ENCODE measurements around the gene NKX1-1.

NKX1-1 gene

GRCh38 chr4:1412376-1413203 lies 6.3 kb upstream of the NKX1-1 start:
- Mint-ChIP-seq H3K9me3 (no peaks in the 10 kb centered on the region), H3K4me1 (no peaks in the 10 kb centered on the region), H3K4me3 (no peak overlapping the region), H3K27me3 (peaks cover 34% of the 10 kb centered on the region), H3K36me3 (no peaks in the 10 kb centered on the region), H3K27ac (no peak overlapping the region)
- no peak for DNase-seq (ENCODE audit: low spot score in 2 of 2)
- no peak for ATAC-seq (ENCODE audit: low read depth)

GRCh38 chr4:1411436-1412375 lies 5.5 kb upstream of the NKX1-1 start:
- Mint-ChIP-seq H3K4me3 (no peak overlapping the region), H3K27me3 (peaks cover 34% of the 10 kb centered on the region)
- ATAC-seq (ENCODE audit: low read depth): no peak

GRCh38 chr4:1410491-1411325 lies 4.5 kb upstream of the NKX1-1 start:
- Mint-ChIP-seq H3K4me1 (no peaks in the 10 kb centered on the region), H3K27ac (no peak overlapping the region), H3K9me3 (no peaks in the 10 kb centered on the region), H3K4me3 (no peak overlapping the region), H3K36me3 (no peaks in the 10 kb centered on the region), H3K27me3 (peaks cover 29% of the 10 kb centered on the region)
- DNase-seq (ENCODE audit: low spot score in 2 of 2): no peak
- no peak for ATAC-seq (ENCODE audit: low read depth)

More at GRCh38 chr4:1411436-1412375, 5.5 kb upstream of the NKX1-1 start:
- H3K36me3 Mint-ChIP-seq: no peaks in the 10 kb centered on the region
- no peak for DNase-seq (ENCODE audit: low spot score in 2 of 2)
- no peaks in the 10 kb centered on the region for H3K9me3 Mint-ChIP-seq
- no peak overlapping the region for H3K27ac Mint-ChIP-seq
- H3K4me1 Mint-ChIP-seq: no peaks in the 10 kb centered on the region

GRCh38 chr4:1409491-1410425 lies 3.5 kb upstream of the NKX1-1 start:
- no peak overlapping the region for H3K27ac Mint-ChIP-seq
- DNase-seq (ENCODE audit: low spot score in 2 of 2) (no peak), ATAC-seq (ENCODE audit: low read depth) (no peak)
- no peak overlapping the region for H3K4me3 Mint-ChIP-seq
- no peaks in the 10 kb centered on the region for H3K9me3 Mint-ChIP-seq
- peaks cover 26% of the 10 kb centered on the region for H3K27me3 Mint-ChIP-seq
- H3K4me1 Mint-ChIP-seq: no peaks in the 10 kb centered on the region
- H3K36me3 Mint-ChIP-seq: no peaks in the 10 kb centered on the region

GRCh38 chr4:1409079-1409478 lies 2.8 kb upstream of the NKX1-1 start:
- H3K9me3 Mint-ChIP-seq: no peaks in the 10 kb centered on the region
- H3K27me3 Mint-ChIP-seq: peaks cover 26% of the 10 kb centered on the region
- no peaks in the 10 kb centered on the region for H3K36me3 Mint-ChIP-seq
- H3K4me1 Mint-ChIP-seq: no peaks in the 10 kb centered on the region
- DNase-seq (ENCODE audit: low spot score in 2 of 2) (no peak), ATAC-seq (ENCODE audit: low read depth) (no peak)
- H3K4me3 Mint-ChIP-seq: no peak overlapping the region
- no peak overlapping the region for H3K27ac Mint-ChIP-seq

- Mint-ChIP-seq H3K27ac (peak overlapping the region; percentile 79), H3K4me3 (no peak overlapping the region), H3K36me3 (no peaks in the 10 kb centered on the region), H3K4me1 (no peaks in the 10 kb centered on the region), H3K9me3 (no peaks in the 10 kb centered on the region), H3K27me3 (peaks cover 24% of the 10 kb centered on the region)
- ATAC-seq (ENCODE audit: low read depth): no peak
- DNase-seq (ENCODE audit: low spot score in 2 of 2): no peak
These were observed 2.2 kb upstream of the NKX1-1 start for GRCh38 chr4:1408418-1408817.

- no peak for DNase-seq (ENCODE audit: low spot score in 2 of 2)
- Mint-ChIP-seq H3K4me1 (no peaks in the 10 kb centered on the region), H3K4me3 (no peak overlapping the region), H3K27me3 (peaks cover 24% of the 10 kb centered on the region), H3K27ac (peak overlapping the region; percentile 79), H3K36me3 (no peaks in the 10 kb centered on the region), H3K9me3 (no peaks in the 10 kb centered on the region)
- no peak for ATAC-seq (ENCODE audit: low read depth)
These were observed 1.6 kb upstream of the NKX1-1 start for GRCh38 chr4:1407657-1408333.

GRCh38 chr4:1406981-1407656 lies 877 bp upstream of the NKX1-1 start:
- ATAC-seq (ENCODE audit: low read depth) (no peak), DNase-seq (ENCODE audit: low spot score in 2 of 2) (no peak)
- H3K27ac Mint-ChIP-seq: peak overlapping the region; percentile 78

GRCh38 chr4:1405636-1406393 lies 427 bp downstream of the NKX1-1 start:
- no peak for DNase-seq (ENCODE audit: low spot score in 2 of 2)
- Mint-ChIP-seq H3K4me1 (no peaks in the 10 kb centered on the region), H3K9me3 (no peaks in the 10 kb centered on the region), H3K27ac (no peak overlapping the region), H3K4me3 (no peak overlapping the region), H3K36me3 (no peaks in the 10 kb centered on the region), H3K27me3 (peaks cover 19% of the 10 kb centered on the region)
- ATAC-seq (ENCODE audit: low read depth): no peak

More at GRCh38 chr4:1406981-1407656, 877 bp upstream of the NKX1-1 start:
- Mint-ChIP-seq H3K9me3 (no peaks in the 10 kb centered on the region), H3K4me1 (no peaks in the 10 kb centered on the region), H3K27me3 (peaks cover 24% of the 10 kb centered on the region), H3K36me3 (no peaks in the 10 kb centered on the region), H3K4me3 (no peak overlapping the region)

GRCh38 chr4:1405254-1405635 lies 997 bp downstream of the NKX1-1 start:
- no peak overlapping the region for H3K27ac Mint-ChIP-seq
- no peak for ATAC-seq (ENCODE audit: low read depth)
- no peak for DNase-seq (ENCODE audit: low spot score in 2 of 2)
- H3K9me3 Mint-ChIP-seq: no peaks in the 10 kb centered on the region
- H3K36me3 Mint-ChIP-seq: no peaks in the 10 kb centered on the region
- H3K27me3 Mint-ChIP-seq: peaks cover 20% of the 10 kb centered on the region
- H3K4me1 Mint-ChIP-seq: no peaks in the 10 kb centered on the region
- no peak overlapping the region for H3K4me3 Mint-ChIP-seq

GRCh38 chr4:1404573-1405253 lies 1.5 kb downstream of the NKX1-1 start:
- Mint-ChIP-seq H3K4me1 (no peaks in the 10 kb centered on the region), H3K36me3 (no peaks in the 10 kb centered on the region), H3K9me3 (no peaks in the 10 kb centered on the region), H3K27me3 (peaks cover 20% of the 10 kb centered on the region), H3K27ac (no peak overlapping the region), H3K4me3 (no peak overlapping the region)
- DNase-seq (ENCODE audit: low spot score in 2 of 2) (no peak), ATAC-seq (ENCODE audit: low read depth) (no peak)
